Effector CD8-positive, alpha-beta T cell (primary cell): ENCODE data around the gene EYA4.

ENCODE experiments used
- DNase-seq: peaks from one replicate; lab custom pipeline; 2025; lab: John Stamatoyannopoulos, UW

EYA4 gene

GRCh38 chr6:133242637-133243585 is 1.8 kb downstream of the EYA4 start:
- no peak for DNase-seq

- DNase-seq: no peak
Observed at GRCh38 chr6:133243723-133244305, 2.7 kb downstream of the EYA4 start.

DNA sequence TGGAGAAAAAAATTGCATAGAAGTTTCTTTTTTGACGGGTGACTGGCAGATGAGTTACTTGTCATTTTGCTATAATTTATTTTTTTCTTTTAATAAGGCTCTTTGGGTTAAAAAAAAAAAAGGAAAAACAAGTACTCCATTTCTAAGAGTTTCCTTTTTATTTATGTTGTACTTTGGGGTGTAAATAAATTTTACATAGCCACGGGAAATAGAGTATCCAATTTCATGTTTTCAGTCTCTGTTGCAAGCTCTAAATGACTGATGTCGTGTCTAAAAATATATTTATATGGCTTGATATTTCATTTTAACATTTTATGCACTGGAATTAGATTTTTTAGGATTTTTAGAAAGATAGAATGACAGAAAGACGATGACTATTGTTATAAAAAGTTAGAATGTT is 3.4 kb downstream of the EYA4 start:
- DNase-seq: no peak

GRCh38 chr6:133245007-133245406 is 3.9 kb downstream of the EYA4 start:
- DNase-seq: no peak

DNA sequence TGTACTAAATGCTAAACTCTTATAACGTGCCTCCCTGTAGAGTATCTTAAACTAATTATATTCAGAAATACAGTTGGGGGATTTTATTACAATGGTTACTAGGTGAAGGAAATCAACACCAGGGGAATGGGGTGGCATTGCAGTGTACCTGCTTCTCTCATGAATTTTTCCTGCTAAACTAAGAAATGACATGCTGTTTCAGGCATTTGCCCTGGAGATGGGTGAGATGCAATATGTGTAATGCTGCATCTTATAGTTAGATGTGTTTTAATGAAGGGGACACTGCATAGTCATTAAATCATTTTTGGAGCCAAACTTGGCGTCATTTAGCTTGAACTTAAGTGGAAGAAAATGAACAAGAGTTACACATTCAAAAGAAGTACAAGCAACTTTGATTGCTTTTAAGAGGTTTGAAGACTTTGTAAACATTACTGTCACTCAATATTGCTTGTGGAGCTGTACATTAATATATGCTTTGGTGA is 4.3 kb downstream of the EYA4 start:
- no peak for DNase-seq

DNA sequence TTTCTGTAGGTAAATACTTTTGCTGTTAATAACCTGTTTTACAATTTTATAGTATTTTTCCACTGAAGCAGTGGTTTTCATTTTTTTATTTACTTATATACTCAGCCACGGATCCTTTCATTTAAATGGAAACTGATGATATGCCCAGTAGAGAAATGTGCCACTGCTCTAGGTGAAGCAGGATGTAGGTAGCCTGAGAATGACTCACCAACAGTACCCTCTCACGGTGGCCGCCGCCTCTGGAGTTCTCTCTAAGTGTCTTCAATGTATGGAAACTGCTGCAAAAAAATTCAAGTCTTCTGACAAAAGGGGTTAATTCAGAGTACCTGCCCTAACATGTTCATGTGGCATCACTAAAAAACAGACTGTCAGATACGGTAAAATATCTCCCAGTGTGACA is 6.4 kb downstream of the EYA4 start:
- DNase-seq: no peak

GRCh38 chr6:133248241-133249001 is 7.3 kb downstream of the EYA4 start:
- no peak for DNase-seq

GRCh38 chr6:133251688-133252087 is 10.5 kb downstream of the EYA4 start:
- no peak for DNase-seq

DNA sequence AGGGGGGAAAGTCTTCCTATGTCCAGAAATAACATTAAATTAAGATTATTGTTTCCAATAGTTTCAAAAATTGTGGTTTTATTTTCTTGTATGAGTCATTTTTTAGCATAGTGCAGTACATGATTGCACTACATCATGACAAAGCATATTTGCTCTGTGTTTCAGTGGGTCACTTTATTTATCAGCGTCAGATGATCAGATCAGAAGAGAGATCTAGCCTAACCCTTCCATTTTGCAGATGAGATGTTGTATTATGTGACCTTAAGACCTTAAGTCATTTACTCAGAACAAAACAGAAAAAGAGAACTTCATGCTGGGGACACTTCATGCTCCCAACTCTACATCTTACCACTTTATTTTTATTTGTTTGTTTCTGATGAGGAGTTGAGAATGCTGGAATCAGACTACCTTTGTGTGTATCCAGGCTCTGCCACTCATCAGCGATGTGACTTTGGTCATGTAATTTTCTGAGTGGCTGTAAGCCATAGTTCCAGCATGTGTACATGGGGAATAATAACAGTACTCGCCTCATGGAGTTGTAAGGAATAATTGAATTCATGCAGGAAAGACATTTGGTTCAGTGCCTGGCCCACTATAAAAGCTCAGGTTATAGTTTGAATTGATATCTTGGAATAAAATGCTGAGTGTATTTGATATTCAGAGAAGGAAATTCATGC is 13.5 kb downstream of the EYA4 start:
- DNase-seq: no peak

DNA sequence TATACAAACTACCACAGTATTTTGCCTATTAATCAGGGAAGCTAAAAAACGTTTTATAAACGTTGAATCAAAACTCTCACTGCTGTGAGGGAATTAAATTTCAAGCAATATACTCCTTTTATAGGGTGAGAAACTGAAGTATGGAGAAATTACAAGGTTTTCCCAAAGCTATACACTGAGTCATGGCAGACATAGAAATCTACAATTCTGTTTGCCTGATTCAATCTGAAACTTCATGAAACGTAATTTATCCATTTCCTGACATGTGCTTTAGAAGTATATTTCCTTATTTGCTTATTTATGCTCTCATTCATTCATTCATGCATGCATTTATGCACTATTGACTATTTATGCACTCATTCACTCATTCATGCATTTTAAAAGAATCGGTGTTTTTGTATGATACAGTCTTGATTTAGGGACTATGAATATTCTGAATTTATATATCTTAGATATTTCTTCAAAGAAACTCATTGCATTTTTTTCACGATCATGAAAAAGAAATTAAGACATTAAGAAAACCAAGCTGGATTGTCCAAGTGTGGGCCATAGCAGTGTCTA is 16.5 kb downstream of the EYA4 start:
- no peak for DNase-seq

DNA sequence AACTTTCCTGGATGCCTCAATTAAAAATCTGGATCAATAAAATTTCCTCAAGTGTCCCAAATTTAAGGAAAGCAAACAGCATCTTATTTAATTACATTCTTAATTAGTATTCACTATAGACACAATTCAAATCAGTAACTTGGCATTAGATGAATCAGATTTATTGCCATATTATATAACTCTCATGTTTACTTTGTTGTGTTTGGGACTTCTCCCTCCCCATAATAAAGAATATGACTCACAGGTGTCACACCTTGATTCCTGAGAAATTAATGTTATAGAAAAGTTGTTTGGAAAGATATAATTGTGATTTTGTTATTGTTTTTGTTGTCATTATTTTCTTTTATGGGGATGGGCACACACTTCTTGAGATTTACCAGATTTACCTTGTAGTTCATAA is 18.4 kb downstream of the EYA4 start:
- DNase-seq: no peak

DNA sequence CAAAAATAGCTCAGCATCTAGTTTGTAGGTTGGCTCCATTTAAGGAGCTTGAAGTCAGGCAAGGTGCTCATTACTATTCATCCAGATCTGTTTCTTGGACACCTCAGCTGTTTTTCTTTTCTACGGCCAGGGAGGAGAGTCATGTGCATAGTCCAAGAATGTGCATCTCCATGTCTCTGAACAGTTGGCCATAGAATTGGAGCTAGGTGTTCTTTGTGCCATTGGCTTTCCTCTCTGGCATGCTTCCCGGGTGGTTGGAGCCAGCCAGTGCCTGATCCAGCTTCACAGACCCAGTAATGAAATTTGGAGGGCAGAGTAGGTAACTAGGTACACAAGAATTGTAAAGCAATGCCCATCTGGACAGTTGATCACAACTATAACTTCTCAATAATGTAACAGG is 21.6 kb downstream of the EYA4 start:
- DNase-seq: no peak

GRCh38 chr6:133265066-133265465 is 23.9 kb downstream of the EYA4 start:
- DNase-seq: no peak

DNA sequence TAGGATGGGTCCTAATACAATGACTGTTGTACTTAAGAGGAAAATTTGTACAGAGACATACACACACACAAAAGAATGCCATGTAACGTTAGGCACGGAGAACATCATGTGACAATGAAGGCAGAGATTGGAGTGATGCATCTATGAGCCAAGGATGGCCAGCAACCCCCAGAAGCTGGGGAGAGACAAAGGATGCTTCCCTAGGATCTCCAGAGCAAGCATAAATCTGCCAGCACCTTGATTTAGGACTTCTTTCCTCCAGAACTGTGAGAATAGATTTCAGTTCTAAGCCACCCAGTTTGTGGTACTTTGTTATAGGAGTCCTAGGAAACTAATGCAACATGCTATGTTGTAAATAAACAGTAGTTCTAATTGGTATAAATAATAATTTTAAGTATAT is 25.0 kb downstream of the EYA4 start:
- no peak for DNase-seq

DNA sequence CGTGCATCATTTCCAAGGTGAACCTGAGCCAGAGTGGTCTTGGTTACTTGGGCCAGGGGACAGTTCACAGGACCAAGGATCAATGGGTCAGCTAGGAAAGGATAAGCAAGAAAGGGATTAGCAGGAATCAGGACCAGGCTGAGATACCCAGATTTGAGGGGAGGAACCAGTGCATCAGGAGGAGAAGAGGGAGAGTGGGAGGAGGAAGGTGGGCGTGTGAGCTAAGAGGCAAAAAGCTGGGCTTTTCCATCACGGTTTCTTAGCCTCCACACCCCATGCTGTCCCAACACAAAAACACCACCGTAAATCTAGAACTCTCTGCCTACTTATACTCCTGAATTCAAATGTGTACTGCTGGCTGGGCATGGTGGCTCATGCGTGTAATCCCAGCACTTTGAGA is 27.5 kb downstream of the EYA4 start:
- DNase-seq: no peak

DNA sequence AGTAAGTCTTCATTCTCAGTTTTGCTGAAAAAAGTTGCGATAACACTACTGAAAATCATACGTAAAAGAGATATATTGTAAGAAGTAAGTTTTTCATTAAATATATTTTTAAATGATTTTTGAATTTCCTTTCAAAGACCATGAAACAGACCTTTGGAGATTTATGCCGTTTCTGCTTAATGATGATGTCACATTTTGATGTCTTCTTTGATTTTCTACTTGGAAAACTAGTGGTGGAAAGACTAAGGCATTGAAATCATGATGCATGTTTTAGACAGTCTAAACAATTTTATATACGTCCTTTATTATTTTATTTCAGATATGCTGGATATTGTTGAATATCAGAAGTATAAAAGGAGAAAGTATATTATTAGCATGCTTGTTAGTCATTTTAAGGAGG is 33.7 kb downstream of the EYA4 start:
- no peak for DNase-seq

GRCh38 chr6:133275213-133275612 is 34.1 kb downstream of the EYA4 start:
- DNase-seq: no peak

- no peak for DNase-seq
Observed at GRCh38 chr6:133277228-133277899, 36.2 kb downstream of the EYA4 start.

GRCh38 chr6:133277900-133278545 is 36.9 kb downstream of the EYA4 start:
- no peak for DNase-seq

- no peak for DNase-seq
Observed at GRCh38 chr6:133286765-133287164, 45.6 kb downstream of the EYA4 start.

DNA sequence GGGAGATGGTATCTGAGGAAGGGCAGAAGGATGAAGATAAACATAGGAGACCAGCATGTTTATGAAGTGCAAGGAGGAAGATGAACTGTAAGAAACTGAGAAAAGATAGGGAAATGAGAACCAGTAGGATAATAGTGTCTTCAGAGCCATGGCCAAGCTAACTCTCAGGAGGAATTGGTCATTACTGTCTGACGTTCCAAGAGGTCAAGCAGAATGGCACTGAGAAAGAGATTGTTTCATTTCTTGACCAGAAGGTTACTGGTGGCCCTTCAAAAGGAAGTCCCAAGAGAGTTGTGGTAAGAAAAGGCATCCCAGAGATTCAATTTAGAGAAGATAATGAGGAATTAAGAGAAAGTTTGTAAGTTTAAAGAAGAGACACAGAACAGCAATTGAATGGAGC is 47.5 kb downstream of the EYA4 start:
- DNase-seq: no peak
